Measurements from ENCODE around the gene PDE6B.
"Not testable (repeated sequence)": the region's sequence is repeated elsewhere in the genome, so short reads cannot be mapped to it uniquely, and the experiment has no call there.

Gene PDE6B

GRCh38 chr4:622071-622995 is 3.0 kb upstream of the PDE6B start:
- no peak for FAIRE-seq

DNA sequence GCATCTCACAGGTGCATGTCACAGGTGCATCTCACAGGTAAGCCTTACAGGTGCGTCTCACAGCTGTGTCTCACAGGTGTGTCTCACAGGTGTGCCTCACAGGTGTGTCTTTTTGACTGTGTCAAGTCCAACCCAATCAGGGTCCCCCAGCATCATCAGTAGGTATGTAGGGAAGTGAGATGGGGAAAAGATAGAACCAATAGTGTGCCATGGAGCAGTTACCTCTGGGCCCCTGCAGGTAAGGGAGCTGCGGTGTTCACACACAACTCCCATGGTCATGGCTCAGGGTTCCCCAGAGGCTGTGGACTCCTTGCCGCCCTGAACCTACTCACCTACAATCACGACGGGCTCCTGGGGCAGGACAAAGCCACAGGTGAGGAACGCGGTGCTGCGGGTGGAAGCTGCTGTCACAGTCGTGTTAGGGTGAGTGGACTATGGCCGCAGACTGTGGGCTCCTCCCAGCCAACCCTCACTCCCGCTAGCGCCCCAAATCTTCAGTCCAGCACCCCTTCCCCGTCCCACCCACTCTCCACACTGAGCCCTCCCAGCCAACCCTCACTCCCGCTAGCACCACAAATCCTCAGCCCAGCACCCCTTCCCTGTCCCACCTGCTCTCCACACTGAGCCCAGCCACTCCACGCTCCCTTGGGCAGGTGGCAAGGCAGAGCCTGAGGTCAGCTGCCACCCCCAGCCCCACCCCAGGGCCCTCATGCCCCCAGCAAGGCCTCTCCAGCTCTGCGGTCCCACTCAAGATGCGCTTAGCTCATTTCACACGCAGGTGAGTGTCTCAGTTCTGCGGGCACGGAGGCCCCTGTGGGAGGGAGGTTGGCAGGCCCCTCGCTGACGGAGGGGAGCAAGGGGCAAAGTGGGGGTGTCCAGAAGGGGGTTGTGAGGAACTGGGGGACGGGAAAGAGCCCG is 2.1 kb upstream of the PDE6B start:
- FAIRE-seq: no peak

GRCh38 chr4:623914-624566 is 1.3 kb upstream of the PDE6B start:
- FAIRE-seq: no peak

- FAIRE-seq: no peak
Observed at GRCh38 chr4:625631-626161, 323 bp downstream of the PDE6B start.

- FAIRE-seq: no peak
Observed at GRCh38 chr4:626201-627091, 1.1 kb downstream of the PDE6B start.

DNA sequence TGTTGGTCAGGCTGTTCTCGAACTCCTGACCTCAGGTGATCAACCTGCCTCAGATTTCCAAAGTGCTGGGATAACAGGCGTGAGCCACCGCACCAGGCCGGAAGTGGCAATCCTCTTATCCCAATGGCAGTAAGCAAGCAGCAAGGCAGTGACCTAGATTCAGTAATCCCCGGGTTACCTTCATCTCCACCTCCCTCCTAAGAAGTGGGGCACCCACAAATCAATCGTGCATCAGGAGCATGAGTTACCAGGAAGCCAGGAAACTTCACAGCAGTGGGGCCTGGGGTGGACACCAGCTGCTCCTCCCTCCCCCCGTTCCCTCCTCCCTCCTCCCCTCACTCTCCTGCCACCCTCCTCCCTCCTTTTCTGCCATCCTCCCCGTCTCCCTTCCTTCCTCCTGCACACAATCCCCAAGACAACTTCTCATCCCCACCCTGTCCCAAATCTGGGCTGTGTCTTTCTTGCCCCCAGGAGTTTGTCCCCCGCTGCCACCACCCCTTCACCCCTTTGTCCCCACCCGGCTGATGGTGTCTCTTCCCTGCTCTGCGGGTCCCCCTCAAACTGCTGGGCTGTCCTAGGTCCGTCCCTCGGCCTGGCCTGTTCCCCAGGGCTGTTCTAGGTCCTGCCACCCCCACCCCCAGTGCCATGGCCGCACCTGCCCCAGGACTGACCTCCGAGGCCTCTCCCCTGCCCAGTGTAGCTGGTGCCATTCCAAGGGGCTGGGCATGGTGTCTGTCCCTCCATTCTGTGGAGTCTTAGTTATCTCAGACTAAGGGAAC is 2.2 kb downstream of the PDE6B start:
- FAIRE-seq: no peak

DNA sequence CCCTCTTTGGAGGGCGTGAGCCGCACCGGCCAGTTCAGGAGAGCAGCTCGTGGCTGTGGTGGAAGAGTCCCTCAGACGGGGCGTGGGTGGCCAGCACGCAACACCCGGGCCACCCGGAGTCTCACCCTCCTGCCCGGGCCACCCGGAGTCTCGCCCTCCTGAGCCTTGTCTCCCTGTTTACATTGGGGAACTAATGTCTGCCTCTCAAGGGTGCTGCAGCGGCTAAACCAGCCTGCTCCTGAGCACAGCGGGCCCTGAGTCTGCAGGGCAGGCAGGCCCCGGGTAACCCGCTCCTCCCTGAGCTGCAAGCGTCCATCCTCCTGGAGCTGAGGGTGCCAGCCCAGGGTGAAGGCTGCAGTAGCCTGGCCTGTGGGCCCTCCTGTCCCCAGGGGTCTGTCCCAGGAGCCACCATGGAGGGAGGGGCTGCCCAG is 3.0 kb downstream of the PDE6B start:
- no peak for FAIRE-seq

- no peak for FAIRE-seq
Observed at GRCh38 chr4:628821-629635, 3.7 kb downstream of the PDE6B start.

DNA sequence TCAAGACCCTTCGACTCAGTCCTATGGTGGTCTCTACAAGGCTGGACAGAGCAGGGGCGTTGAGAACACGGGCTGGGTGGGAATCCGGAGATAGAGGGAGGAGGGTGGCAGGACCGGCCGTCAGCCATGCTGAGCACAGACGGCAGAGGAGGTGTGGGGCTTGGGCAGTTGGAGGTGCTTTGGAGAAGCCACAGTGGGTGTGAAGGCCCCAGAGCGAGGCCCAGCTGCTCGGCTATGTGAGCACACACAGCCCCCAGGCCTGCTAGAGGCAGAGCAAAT is 4.2 kb downstream of the PDE6B start:
- no peak for FAIRE-seq

DNA sequence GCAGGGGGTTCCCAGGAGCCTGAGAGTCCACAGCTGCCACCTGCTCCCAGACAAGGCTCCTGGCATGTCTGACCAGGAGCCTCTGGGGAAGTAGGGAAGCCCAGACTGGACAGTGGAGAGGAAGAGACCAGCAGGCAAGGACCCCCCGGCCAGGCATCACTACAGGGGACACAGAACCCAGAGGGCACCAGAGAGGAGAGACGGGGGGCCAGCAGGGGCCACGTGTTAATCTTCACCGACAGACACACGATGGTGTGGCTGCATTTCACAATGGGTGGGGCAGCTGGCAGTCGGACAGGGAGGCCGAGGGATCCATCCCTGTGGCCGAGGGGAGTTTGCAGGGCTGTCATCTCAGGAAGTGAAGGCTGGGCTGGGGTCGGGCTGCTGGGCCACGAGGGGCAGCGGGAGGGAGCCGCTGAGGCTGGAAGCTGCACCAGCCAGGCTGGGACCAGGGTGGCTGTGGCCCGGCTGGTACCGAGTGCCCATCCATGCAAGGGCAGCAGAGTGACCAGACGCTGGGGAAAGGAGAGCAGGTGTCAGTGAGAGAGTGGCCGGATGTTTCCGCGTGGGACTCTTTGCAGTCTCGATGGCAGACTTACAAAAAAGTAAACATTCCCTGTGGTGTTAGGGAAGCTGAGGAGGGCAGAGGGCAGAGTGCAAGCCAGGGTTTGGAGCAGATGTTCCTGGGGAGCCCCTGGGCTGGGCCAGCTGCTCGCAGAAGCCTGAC is 4.7 kb downstream of the PDE6B start:
- no peak for FAIRE-seq

DNA sequence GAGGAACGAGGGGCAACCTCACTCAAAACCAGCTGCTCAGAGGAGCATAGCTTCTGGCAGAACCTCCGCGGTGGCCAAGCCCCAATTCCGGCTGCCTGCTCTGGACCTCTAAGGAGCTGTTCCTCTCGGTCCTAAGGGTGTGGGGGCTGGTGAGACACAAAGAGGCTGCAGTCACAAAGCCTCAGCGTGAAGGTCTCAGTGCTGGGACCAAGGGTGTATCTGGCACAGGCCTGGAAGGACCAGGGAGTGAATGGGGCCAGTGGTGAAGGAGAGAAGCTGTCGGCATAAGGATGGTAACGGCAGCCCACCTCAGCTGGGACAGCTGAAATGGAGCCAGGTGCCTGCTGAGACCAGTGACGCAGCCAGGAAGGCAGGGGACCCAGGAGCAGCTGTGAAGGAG is 5.3 kb downstream of the PDE6B start:
- FAIRE-seq: no peak

GRCh38 chr4:632196-632790 is 6.9 kb downstream of the PDE6B start:
- no peak for FAIRE-seq

- no peak for FAIRE-seq
Observed at GRCh38 chr4:632926-633325, 7.6 kb downstream of the PDE6B start.

DNA sequence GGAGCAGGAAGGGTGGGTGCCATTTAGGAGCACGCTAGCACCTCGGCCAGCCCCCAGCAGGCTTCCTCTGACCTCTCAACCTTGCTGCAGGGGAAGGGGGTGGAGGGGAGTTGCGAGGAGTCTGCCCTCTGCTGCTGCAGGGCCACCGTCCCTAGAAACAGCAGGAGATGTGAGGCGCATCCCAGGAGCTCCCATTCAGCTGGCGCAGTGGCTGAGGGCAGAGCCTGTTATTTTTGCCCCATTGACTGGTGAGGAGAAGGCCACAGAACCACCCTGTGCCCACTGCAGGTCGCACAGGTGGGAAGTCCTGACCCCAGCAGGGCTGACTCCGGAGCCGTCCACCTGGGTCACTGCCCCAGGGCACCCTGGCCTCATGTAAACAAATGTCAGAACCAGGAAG is 8.0 kb downstream of the PDE6B start:
- FAIRE-seq: no peak

DNA sequence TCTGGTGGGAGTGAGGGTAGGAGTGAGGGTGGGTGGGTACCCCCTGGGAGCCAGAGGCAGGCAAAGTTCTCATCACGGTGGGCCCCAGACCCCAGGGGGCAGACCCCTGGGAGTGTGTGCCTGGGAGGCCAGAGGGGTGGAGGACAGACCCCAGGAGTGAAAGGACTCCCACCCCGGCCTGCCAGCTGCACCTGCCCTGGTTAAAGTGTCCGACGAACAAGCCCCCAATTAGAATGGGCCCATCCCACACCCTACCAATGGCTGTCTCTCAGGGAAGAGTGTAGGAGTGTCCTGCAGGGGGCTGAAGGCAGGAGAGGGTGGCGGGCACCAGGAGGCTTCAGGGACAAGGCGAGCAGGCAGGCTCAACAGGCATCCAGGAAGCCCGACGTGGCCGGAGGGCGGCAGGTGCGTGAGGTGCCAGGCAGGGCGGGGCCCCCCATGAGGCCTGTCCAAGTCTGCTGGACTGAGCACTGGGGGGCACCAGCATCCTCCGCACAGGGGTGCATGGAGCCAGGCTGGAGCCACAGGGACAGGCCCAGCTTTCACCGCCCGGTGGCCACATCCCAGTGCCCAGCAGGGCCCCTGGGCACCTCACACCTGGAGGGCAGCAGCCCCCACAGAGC is 8.7 kb downstream of the PDE6B start:
- no peak for FAIRE-seq

GRCh38 chr4:634599-634985 is 9.2 kb downstream of the PDE6B start:
- FAIRE-seq: no peak

DNA sequence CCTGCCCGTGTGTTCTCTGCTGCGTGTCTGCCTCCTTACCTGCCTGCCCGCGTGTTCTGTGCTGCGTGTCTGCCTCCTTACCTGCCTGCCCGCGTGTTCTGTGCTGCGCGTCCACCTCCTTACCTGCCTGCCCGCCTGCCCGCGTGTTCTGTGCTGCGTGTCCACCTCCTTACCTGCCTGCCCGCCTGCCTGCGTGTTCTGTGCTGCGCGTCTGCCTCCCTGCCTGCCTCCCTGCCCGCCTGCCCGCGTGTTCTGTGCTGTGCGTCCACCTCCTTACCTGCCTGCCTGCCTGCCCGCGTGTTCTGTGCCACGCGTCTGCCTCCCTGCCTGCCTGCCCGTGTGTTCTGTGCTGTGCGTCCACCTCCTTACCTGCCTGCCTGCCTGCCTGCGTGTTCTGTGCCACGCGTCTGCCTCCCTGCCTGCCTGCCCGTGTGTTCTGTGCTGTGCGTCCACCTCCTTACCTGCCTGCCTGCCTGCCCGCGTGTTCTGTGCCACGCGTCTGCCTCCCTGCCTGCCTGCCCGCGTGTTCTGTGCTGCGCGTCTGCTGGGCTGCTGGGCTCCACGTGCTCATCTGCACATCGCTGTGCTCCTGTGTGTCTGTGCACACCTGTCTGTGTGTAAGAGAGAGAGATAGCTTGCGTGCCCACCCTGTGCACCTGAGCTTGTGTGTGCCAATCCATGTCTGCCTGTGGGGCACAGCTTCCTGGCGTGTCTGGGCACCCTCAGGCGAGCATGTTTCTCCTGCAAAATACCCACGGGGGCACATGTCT is 9.9 kb downstream of the PDE6B start:
- FAIRE-seq: not testable (repeated sequence)
